SK-N-SH treated with all-trans-retinoic acid at 6 μM for 48 hours (cell line): ENCODE data around the gene POLK.

ENCODE experiments used
- ARNTL ChIP-seq: fragments of 450-650 bp; formaldehyde crosslinking; IDR thresholded peaks from 2 replicates; pipeline ENCODE4 v1.5.0; 2020; ENCODE audit warnings: low read depth, mild to moderate bottlenecking, moderate library complexity, borderline replicate concordance
- BACH2 ChIP-seq: fragments of 250-450 bp; sonication (Bioruptor Pico); IDR thresholded peaks from 2 replicates; pipeline ENCODE4 v1.9.0; 2021; ENCODE audit warnings: mild to moderate bottlenecking, borderline replicate concordance
- ESRRG ChIP-seq: fragments of 250-450 bp; sonication (Bioruptor Pico); IDR thresholded peaks from 2 replicates; pipeline ENCODE4 v1.6.1; 2021; ENCODE audit warnings: mild to moderate bottlenecking
- GLIS3 ChIP-seq: fragments of 250-450 bp; sonication (Bioruptor Pico); IDR thresholded peaks from 2 replicates; pipeline ENCODE4 v1.5.0; 2020; ENCODE audit warnings: mild to moderate bottlenecking, moderate library complexity
- ISL1 ChIP-seq: fragments of 250-450 bp; sonication (Bioruptor Pico); IDR thresholded peaks from 2 replicates; pipeline ENCODE4 v2.1.2; 2022; ENCODE audit warnings: mild to moderate bottlenecking, moderate library complexity
- TSHZ2 ChIP-seq: fragments of 250-450 bp; sonication (Bioruptor Pico); IDR thresholded peaks from 2 replicates; pipeline ENCODE4 v1.5.0; 2020; ENCODE audit warnings: mild to moderate bottlenecking, moderate library complexity
- ZFP30 ChIP-seq: fragments of 450-650 bp; formaldehyde crosslinking; IDR thresholded peaks from 2 replicates; pipeline ENCODE4 v1.5.0; 2022; ENCODE audit warnings: mild to moderate bottlenecking, moderate library complexity
- ZNF8 ChIP-seq: fragments of 450-650 bp; formaldehyde crosslinking; IDR thresholded peaks from 2 replicates; pipeline ENCODE4 v1.5.0; 2020; ENCODE audit warnings: mild to moderate bottlenecking, moderate library complexity

GRCh38 chr5:75509956-75510355, 1.7 kb upstream of the POLK start:
- TF ChIP-seq GLIS3 (CRISPR knock-in tag) (no peak), ESRRG (CRISPR knock-in tag) (no peak), ISL1 (CRISPR knock-in tag) (no peak), ZNF8 (CRISPR knock-in tag) (no peak), BACH2 (CRISPR knock-in tag) (no peak), TSHZ2 (CRISPR knock-in tag) (no peak), ZFP30 (CRISPR knock-in tag) (no peak), ARNTL (CRISPR knock-in tag) (no peak)
